Chondrocyte (in vitro differentiated cells): Measurements from ENCODE around the gene HPCAL1. TPM values are rescaled to one million over a fixed set of nuclear protein-coding genes. Genes with fewer than 3 reads are reported as not detected.

ENCODE experiments used
- DNase-seq: peaks from one replicate; pipeline ENCODE4 v3.0.0; 2021; ENCODE audit warnings: mixed read lengths, low spot score
- H3K27ac Mint-ChIP-seq: one replicate; pipeline ENCODE4 v1.8.0; 2021; ENCODE audit warnings: mild to moderate bottlenecking, moderate library complexity, mixed read lengths; ENCODE audit not compliant: unreplicated experiment
- H3K27me3 Mint-ChIP-seq: 2 replicates; pipeline ENCODE4 v1.8.0; 2021; ENCODE audit warnings: low read depth, mixed read lengths
- H3K36me3 Mint-ChIP-seq: 2 replicates; pipeline ENCODE4 v1.8.0; 2021; ENCODE audit warnings: low read depth, mixed read lengths
- H3K4me1 Mint-ChIP-seq: 2 replicates; pipeline ENCODE4 v1.8.0; 2021; ENCODE audit warnings: low read depth, mild to moderate bottlenecking, mixed read lengths
- H3K4me3 Mint-ChIP-seq: one replicate; pipeline ENCODE4 v1.8.0; 2021; ENCODE audit warnings: mild to moderate bottlenecking, moderate library complexity, mixed read lengths; ENCODE audit not compliant: unreplicated experiment
- H3K9me3 Mint-ChIP-seq: 2 replicates; pipeline ENCODE4 v1.8.0; 2021; ENCODE audit warnings: low read depth, mixed read lengths
- CTCF ChIP-seq: fragments of 200-600 bp; sonication (generic); IDR thresholded peaks from 2 replicates; pipeline ENCODE4 v1.5.0; 2021; ENCODE audit warnings: antibody characterized with exemption, mild to moderate bottlenecking, moderate library complexity
- total RNA-seq: library from RNA; stranded (reverse); gene quantifications from 3 replicates; pipeline ENCODE4 v1.2.1, GENCODE V29; 2021

Gene HPCAL1
- total RNA-seq, 1 donor from 2014 or later = 19.3 TPM

- no peaks in the 10 kb centered on the region for H3K9me3 Mint-ChIP-seq
- DNase-seq = no peak
- H3K27me3 Mint-ChIP-seq = no peaks in the 10 kb centered on the region
- H3K4me1 Mint-ChIP-seq = peaks cover 8% of the 10 kb centered on the region
- TF ChIP-seq CTCF = no peak
- no peaks in the 10 kb centered on the region for H3K36me3 Mint-ChIP-seq
- no peak overlapping the region for H3K4me3 Mint-ChIP-seq
- H3K27ac Mint-ChIP-seq = no peak overlapping the region
Measured at GRCh38 chr2:10271509-10271908, 31.2 kb upstream of the HPCAL1 start.

- DNase-seq = no peak
- TF ChIP-seq CTCF = no peak
- H3K36me3 Mint-ChIP-seq = no peaks in the 10 kb centered on the region
- H3K27me3 Mint-ChIP-seq = no peaks in the 10 kb centered on the region
- no peaks in the 10 kb centered on the region for H3K9me3 Mint-ChIP-seq
- H3K4me1 Mint-ChIP-seq = peaks cover 9% of the 10 kb centered on the region
- no peak overlapping the region for H3K27ac Mint-ChIP-seq
- H3K4me3 Mint-ChIP-seq = no peak overlapping the region
Measured at GRCh38 chr2:10271946-10272345, 30.8 kb upstream of the HPCAL1 start.

GRCh38 chr2:10272464-10272863 is 30.2 kb upstream of the HPCAL1 start:
- Mint-ChIP-seq H3K4me3 (no peak overlapping the region), H3K27ac (no peak overlapping the region), H3K27me3 (no peaks in the 10 kb centered on the region), H3K4me1 (peaks cover 15% of the 10 kb centered on the region), H3K36me3 (no peaks in the 10 kb centered on the region), H3K9me3 (no peaks in the 10 kb centered on the region)
- no peak for TF ChIP-seq CTCF
- DNase-seq = no peak

GRCh38 chr2:10273215-10274175 is 29.2 kb upstream of the HPCAL1 start:
- Mint-ChIP-seq H3K4me1 (peaks cover 25% of the 10 kb centered on the region), H3K4me3 (no peak overlapping the region), H3K9me3 (no peaks in the 10 kb centered on the region), H3K27me3 (no peaks in the 10 kb centered on the region), H3K27ac (no peak overlapping the region), H3K36me3 (no peaks in the 10 kb centered on the region)
- no peak for TF ChIP-seq CTCF
- DNase-seq = no peak

GRCh38 chr2:10274376-10274775 is 28.3 kb upstream of the HPCAL1 start:
- Mint-ChIP-seq H3K27ac (no peak overlapping the region), H3K27me3 (no peaks in the 10 kb centered on the region), H3K4me3 (no peak overlapping the region), H3K9me3 (no peaks in the 10 kb centered on the region), H3K36me3 (no peaks in the 10 kb centered on the region), H3K4me1 (peaks cover 30% of the 10 kb centered on the region)
- no peak for DNase-seq
- no peak for TF ChIP-seq CTCF
